Putamen (tissue), 1 donor: ENCODE data around the gene PLA2G4D.
"Not testable (repeated sequence)": the region's sequence is repeated elsewhere in the genome, so short reads cannot be mapped to it uniquely, and the experiment has no call there.

Experiments
- DNase-seq: peaks from one replicate; pipeline ENCODE4 v3.0.0-alpha.2; 2016; ENCODE audit warnings: low spot score

Gene PLA2G4D

GRCh38 chr15:42128476-42128875 lies 34.1 kb upstream of the PLA2G4D start:
- no peak for DNase-seq

- no peak for DNase-seq
These were observed 29.2 kb upstream of the PLA2G4D start for GRCh38 chr15:42123546-42123945.

GRCh38 chr15:42121682-42122081 lies 27.3 kb upstream of the PLA2G4D start:
- no peak for DNase-seq

GRCh38 chr15:42121021-42121420 lies 26.7 kb upstream of the PLA2G4D start:
- DNase-seq = no peak

GRCh38 chr15:42120285-42120684 lies 25.9 kb upstream of the PLA2G4D start:
- DNase-seq = no peak

- no peak for DNase-seq
These were observed 25.0 kb upstream of the PLA2G4D start for GRCh38 chr15:42119446-42119760.

- no peak for DNase-seq
These were observed 24.5 kb upstream of the PLA2G4D start for GRCh38 chr15:42118650-42119445.

- no peak for DNase-seq
These were observed 17.6 kb upstream of the PLA2G4D start for GRCh38 chr15:42111924-42112323.

GRCh38 chr15:42110367-42110766 lies 16.0 kb upstream of the PLA2G4D start:
- DNase-seq = no peak

- DNase-seq = no peak
These were observed 14.4 kb upstream of the PLA2G4D start for GRCh38 chr15:42108806-42109205.

GRCh38 chr15:42108189-42108588 lies 13.8 kb upstream of the PLA2G4D start:
- no peak for DNase-seq

- DNase-seq = no peak
These were observed 13.1 kb upstream of the PLA2G4D start for GRCh38 chr15:42107473-42107872.

- DNase-seq = no peak
These were observed 11.9 kb upstream of the PLA2G4D start for GRCh38 chr15:42106288-42106687.

- DNase-seq = no peak
These were observed 9.9 kb upstream of the PLA2G4D start for GRCh38 chr15:42104095-42104891.

- no peak for DNase-seq
These were observed 8.4 kb upstream of the PLA2G4D start for GRCh38 chr15:42102646-42103235.

- DNase-seq = no peak
These were observed 7.5 kb upstream of the PLA2G4D start for GRCh38 chr15:42101861-42102260.

- no peak for DNase-seq
These were observed 5.8 kb upstream of the PLA2G4D start for GRCh38 chr15:42100021-42100800.

- no peak for DNase-seq
These were observed 2.7 kb upstream of the PLA2G4D start for GRCh38 chr15:42097018-42097417.

GRCh38 chr15:42093966-42094365 lies 396 bp downstream of the PLA2G4D start:
- DNase-seq = no peak

- DNase-seq = peak; percentile 42
These were observed 1.7 kb downstream of the PLA2G4D start for GRCh38 chr15:42092398-42093318.

- not testable (repeated sequence) for DNase-seq
These were observed 2.5 kb downstream of the PLA2G4D start for GRCh38 chr15:42091753-42092397.
